Mesenchymal stem cell (in vitro differentiated cells and primary cell): ENCODE measurements around the gene GOLGA8A. TPM values are rescaled to one million over a fixed set of nuclear protein-coding genes. Genes with fewer than 3 reads are reported as not detected.

Experiments
- DNase-seq: peaks from one replicate; pipeline ENCODE4 v3.0.0-alpha.2; 2013
- H2AFZ ChIP-seq: one replicate; pipeline ENCODE4 v1.6.1; 2013; ENCODE audit warnings: low read depth, mild to moderate bottlenecking, control low read depth, inconsistent platforms, low read length, moderate library complexity
- H2AK5ac ChIP-seq: 2 replicates; pipeline ENCODE4 v1.6.1; 2013; ENCODE audit warnings: low read length, moderate library complexity, mild to moderate bottlenecking, inconsistent platforms; ENCODE audit not compliant: severe bottlenecking
- H2BK120ac ChIP-seq: one replicate; pipeline ENCODE4 v1.6.1; 2013; ENCODE audit warnings: low read depth, mild to moderate bottlenecking, inconsistent platforms, low read length, moderate library complexity
- H2BK12ac ChIP-seq, 2 experiments: one replicate each; pipeline ENCODE4 v1.6.1; 2013; ENCODE audit warnings: inconsistent platforms in 2 of 2, low read length in 2 of 2, mild to moderate bottlenecking in 2 of 2, moderate library complexity in 2 of 2, control low read depth in 1 of 2
- H2BK15ac ChIP-seq: one replicate; pipeline ENCODE4 v1.6.1; 2013; ENCODE audit warnings: mild to moderate bottlenecking, low read depth, inconsistent platforms; ENCODE audit not compliant: poor library complexity, severe bottlenecking
- H2BK5ac ChIP-seq: 2 replicates; pipeline ENCODE4 v1.6.1; 2013; ENCODE audit warnings: low read depth, mild to moderate bottlenecking, low read length, control low read depth, inconsistent platforms; ENCODE audit not compliant: poor library complexity, severe bottlenecking
- H3K14ac ChIP-seq, 2 experiments: one replicate each; pipeline ENCODE4 v1.6.1; 2013; ENCODE audit warnings: inconsistent platforms in 2 of 2, low read length in 2 of 2, control low read depth in 1 of 2, mild to moderate bottlenecking in 1 of 2, moderate library complexity in 1 of 2
- H3K18ac ChIP-seq, 2 experiments: one replicate each; pipeline ENCODE4 v1.6.1; 2013; ENCODE audit warnings: inconsistent platforms in 2 of 2, low read length in 2 of 2, control low read depth in 1 of 2, low read depth in 1 of 2, mild to moderate bottlenecking in 1 of 2
- H3K23ac ChIP-seq, 2 experiments: one replicate each; pipeline ENCODE4 v1.6.1; 2013; ENCODE audit warnings: inconsistent platforms in 2 of 2, low read length in 2 of 2, mild to moderate bottlenecking in 2 of 2, moderate library complexity in 2 of 2, control low read depth in 1 of 2
- H3K27ac ChIP-seq: 2 replicates; pipeline ENCODE4 v1.5.1; 2013; ENCODE audit warnings: mild to moderate bottlenecking, moderate library complexity, low read length, control low read depth, inconsistent platforms; ENCODE audit not compliant: poor library complexity, severe bottlenecking
- H3K27me3 ChIP-seq, 2 experiments: 2 replicates each; pipeline versions ENCODE4 v1.6.1 to v1.7.0; 2013; ENCODE audit warnings: low read length in 2 of 2, mild to moderate bottlenecking in 2 of 2, moderate library complexity in 2 of 2, control low read depth in 1 of 2, inconsistent platforms in 1 of 2; ENCODE audit not compliant: control insufficient read depth in 1 of 2, insufficient read depth in 1 of 2
- H3K36me3 ChIP-seq, 2 experiments: 2 replicates each; pipeline versions ENCODE4 v1.6.1 to v1.7.0; 2013; ENCODE audit warnings: low read length in 2 of 2, control low read depth in 1 of 2, inconsistent platforms in 1 of 2, low read depth in 1 of 2, mild to moderate bottlenecking in 1 of 2; ENCODE audit not compliant: insufficient read depth in 2 of 2, control insufficient read depth in 1 of 2
- H3K4ac ChIP-seq, 2 experiments: one replicate each; pipeline ENCODE4 v1.6.1; 2013; ENCODE audit warnings: inconsistent platforms in 2 of 2, low read length in 2 of 2, mild to moderate bottlenecking in 2 of 2, moderate library complexity in 2 of 2, control low read depth in 1 of 2, low read depth in 1 of 2
- H3K4me1 ChIP-seq: 2 replicates; pipeline ENCODE4 v1.6.1; 2013; ENCODE audit warnings: low read depth, low read length, control low read depth; ENCODE audit not compliant: control insufficient read depth, insufficient read depth
- H3K4me2 ChIP-seq: 2 replicates; pipeline ENCODE4 v1.6.1; 2013; ENCODE audit warnings: low read length, mild to moderate bottlenecking, inconsistent platforms; ENCODE audit not compliant: poor library complexity, severe bottlenecking
- H3K4me3 ChIP-seq, 2 experiments: 2 replicates each; pipeline versions ENCODE4 v1.5.1 to v1.7.0; 2013; ENCODE audit warnings: low read length in 2 of 2, mild to moderate bottlenecking in 2 of 2, control low read depth in 1 of 2, low read depth in 1 of 2; ENCODE audit not compliant: insufficient read depth in 1 of 2
- H3K79me1 ChIP-seq: replicated peaks from 2 replicates; pipeline ENCODE4 v1.6.1; 2013; ENCODE audit warnings: mild to moderate bottlenecking, control low read depth, low read length, inconsistent platforms; ENCODE audit not compliant: poor library complexity, severe bottlenecking
- H3K9ac ChIP-seq: 2 replicates; pipeline ENCODE4 v1.7.0; 2013; ENCODE audit warnings: mild to moderate bottlenecking, low read length, moderate library complexity
- H3K9me3 ChIP-seq: 2 replicates; pipeline ENCODE4 v1.7.0; 2013; ENCODE audit warnings: mild to moderate bottlenecking, low read length; ENCODE audit not compliant: control insufficient read depth
- H4K8ac ChIP-seq: one replicate; pipeline ENCODE4 v1.6.1; 2013; ENCODE audit warnings: inconsistent platforms, mild to moderate bottlenecking, low read length, moderate library complexity
- H4K91ac ChIP-seq: one replicate; pipeline ENCODE4 v1.6.1; 2013; ENCODE audit warnings: mild to moderate bottlenecking, low read length, inconsistent platforms
- WGBS: methylation state at CpG from one replicate; pipeline ENCODE4 v1.1.7; 2013; ENCODE audit warnings: mixed read lengths; 5-methylcytosine and 5-hydroxymethylcytosine counted together
- polyA plus RNA-seq, 2 experiments: library from polyadenylated mRNA; stranded (reverse); fragments of 200-250 nt; gene quantifications; one replicate each; pipeline ENCODE4 v1.2.3, GENCODE V29; 2013

The GOLGA8A gene, protein sequence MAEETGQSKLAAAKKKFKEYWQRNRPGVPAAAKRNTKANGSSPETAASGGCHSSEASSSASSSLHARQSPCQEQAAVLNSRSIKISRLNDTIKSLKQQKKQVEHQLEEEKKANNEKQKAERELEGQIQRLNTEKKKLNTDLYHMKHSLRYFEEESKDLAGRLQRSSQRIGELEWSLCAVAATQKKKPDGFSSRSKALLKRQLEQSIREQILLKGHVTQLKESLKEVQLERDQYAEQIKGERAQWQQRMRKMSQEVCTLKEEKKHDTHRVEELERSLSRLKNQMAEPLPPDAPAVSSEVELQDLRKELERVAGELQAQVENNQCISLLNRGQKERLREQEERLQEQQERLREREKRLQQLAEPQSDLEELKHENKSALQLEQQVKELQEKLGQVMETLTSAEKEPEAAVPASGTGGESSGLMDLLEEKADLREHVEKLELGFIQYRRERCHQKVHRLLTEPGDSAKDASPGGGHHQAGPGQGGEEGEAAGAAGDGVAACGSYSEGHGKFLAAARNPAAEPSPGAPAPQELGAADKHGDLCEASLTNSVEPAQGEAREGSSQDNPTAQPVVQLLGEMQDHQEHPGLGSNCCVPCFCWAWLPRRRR
- 14.5 TPM for polyA plus RNA-seq (2013, experiment 1 of 2)
- 12.9 TPM for polyA plus RNA-seq (2013, experiment 2 of 2)

DNA sequence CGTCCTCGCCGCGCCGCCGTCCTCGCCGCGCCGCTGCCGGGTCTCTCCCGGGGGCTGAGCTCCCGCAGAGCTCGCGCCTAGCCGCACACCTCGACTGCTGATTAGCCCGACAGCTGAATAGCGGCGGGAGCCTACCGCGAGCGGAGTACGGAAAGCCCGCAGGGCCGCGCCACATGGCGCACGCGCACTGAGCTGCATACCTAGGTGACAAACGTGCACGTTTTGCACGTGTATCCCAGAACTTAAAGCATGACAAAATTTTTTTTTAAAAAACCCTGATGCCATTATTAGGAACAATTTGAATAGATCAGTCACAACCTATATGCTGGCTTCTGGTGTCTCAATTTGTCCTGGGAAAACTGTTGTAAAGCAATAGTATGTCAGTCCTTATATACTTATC, at the start of gene GOLGA8A:
Gene GOLGA8A (minus strand): TSS at position 122 of the 400 bp plus-strand sequence. CDS start 48,117 bp downstream, outside the sequence.
- no peak within 1 kb of the TSS for H3K14ac ChIP-seq
- H3K4ac ChIP-seq: no peak within 1 kb of the TSS
- WGBS: 2% methylated on average over 24 of the region's 33 CpGs

DNA sequence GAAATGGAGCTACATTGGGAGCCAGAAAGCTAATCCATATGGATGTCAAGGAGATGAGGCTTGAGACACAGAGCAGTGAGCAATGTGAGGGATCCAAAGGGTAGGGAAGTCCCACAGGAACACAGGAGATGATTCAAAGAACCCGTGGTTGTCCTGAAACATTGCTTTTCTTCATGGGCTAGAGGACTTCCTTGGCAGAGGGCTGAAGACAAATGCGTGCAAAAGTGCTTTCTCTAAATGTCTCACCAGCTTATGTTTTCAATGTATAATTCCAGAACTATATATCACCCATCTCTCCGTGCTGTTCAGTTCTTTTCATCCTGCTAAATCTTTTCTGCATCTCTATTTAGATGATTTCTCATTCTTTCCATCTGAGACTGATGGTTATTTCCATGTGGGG, 46.0 kb upstream of the GOLGA8A start:
- H2BK12ac ChIP-seq: no peak overlapping the region
- DNase-seq: no peak
- H3K23ac ChIP-seq: no peak overlapping the region
- no peak overlapping the region for H3K4me2 ChIP-seq
- H2AFZ ChIP-seq: no peak overlapping the region
- no peak overlapping the region for H3K18ac ChIP-seq
- no peak overlapping the region for H3K4ac ChIP-seq
- no peak overlapping the region for H2BK15ac ChIP-seq
- no peak overlapping the region for H3K14ac ChIP-seq
- H2AK5ac ChIP-seq: no peak overlapping the region
- no peak overlapping the region for H4K8ac ChIP-seq
- no peak overlapping the region for H3K4me3 ChIP-seq
- no peaks in the 10 kb centered on the region for H3K4me1 ChIP-seq
- H3K9ac ChIP-seq: no peak overlapping the region
- H3K27ac ChIP-seq: no peak overlapping the region
- WGBS: 69% methylated on average over 3 of the region's 3 CpGs
- H3K36me3 ChIP-seq: no peaks in the 10 kb centered on the region
- no peak overlapping the region for H2BK5ac ChIP-seq
- H3K9me3 ChIP-seq: no peaks in the 10 kb centered on the region
- no peak overlapping the region for H2BK120ac ChIP-seq
- no peak overlapping the region for H4K91ac ChIP-seq
- no peaks in the 10 kb centered on the region for H3K79me1 ChIP-seq
- H3K27me3 ChIP-seq: peaks cover 4 to 5% of the 10 kb centered on the region in 2 experiments

More for the DNA sequence above, at the start of gene GOLGA8A:
- Histone ChIP-seq H3K4me1 (peaks cover 12% of the 10 kb centered on the region), H2AK5ac (no peak within 1 kb of the TSS), H2BK15ac (no peak within 1 kb of the TSS), H4K91ac (no peak within 1 kb of the TSS), H3K23ac (no peak within 1 kb of the TSS), H3K36me3 (peaks cover 6 to 7% of the 10 kb centered on the region in 2 experiments), H3K79me1 (peaks cover 1% of the 10 kb centered on the region), H2AFZ (peak within 1 kb of the TSS; percentile 29), H3K27ac (no peak within 1 kb of the TSS), H2BK120ac (no peak within 1 kb of the TSS), H3K18ac (peak within 1 kb of the TSS in 1 of 2 experiments; percentile 66), H3K9me3 (no peaks in the 10 kb centered on the region), H4K8ac (peak within 1 kb of the TSS; percentile 15), H3K9ac (peak within 1 kb of the TSS; percentile 81), H2BK5ac (no peak within 1 kb of the TSS), H3K4me3 (peak within 1 kb of the TSS; percentile 58 to 82), H3K27me3 (peaks cover 0 to 19% of the 10 kb centered on the region in 2 experiments), H2BK12ac (no peak within 1 kb of the TSS), H3K4me2 (peak within 1 kb of the TSS; percentile 78)
- peak; percentile 57 for DNase-seq

DNA sequence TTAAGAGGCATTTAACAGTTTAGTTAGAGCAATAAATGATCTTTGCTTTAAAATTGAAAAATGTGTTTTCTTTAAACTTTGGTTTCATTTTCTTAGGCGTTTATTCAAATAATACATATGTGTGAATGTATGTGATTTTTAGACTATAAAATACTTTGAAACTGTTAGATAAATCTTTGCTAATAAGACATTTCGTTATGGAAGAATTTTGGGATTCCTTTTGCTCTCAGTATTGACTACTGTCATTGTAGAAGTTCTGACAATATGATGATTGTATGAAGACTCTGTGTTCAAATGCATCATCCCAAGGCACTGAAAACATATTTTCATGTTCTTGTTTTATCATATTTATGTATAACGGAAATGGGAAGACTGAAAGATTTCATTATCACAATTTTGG, 43.8 kb upstream of the GOLGA8A start:
- H2BK120ac ChIP-seq: no peak overlapping the region
- H4K8ac ChIP-seq: no peak overlapping the region
- H3K23ac ChIP-seq: no peak overlapping the region
- no CpG with 5 or more reads among the region's 3 CpGs for WGBS
- no peaks in the 10 kb centered on the region for H3K9me3 ChIP-seq
- no peak overlapping the region for H2BK15ac ChIP-seq
- no peak overlapping the region for H2BK5ac ChIP-seq
- H3K14ac ChIP-seq: no peak overlapping the region
- H3K27ac ChIP-seq: no peak overlapping the region
- H3K79me1 ChIP-seq: no peaks in the 10 kb centered on the region
- no peak for DNase-seq
- no peaks in the 10 kb centered on the region for H3K4me1 ChIP-seq
- H3K36me3 ChIP-seq: no peaks in the 10 kb centered on the region
- H3K4me3 ChIP-seq: no peak overlapping the region
- H3K4ac ChIP-seq: no peak overlapping the region
- no peak overlapping the region for H3K9ac ChIP-seq
- no peak overlapping the region for H3K4me2 ChIP-seq
- H2BK12ac ChIP-seq: no peak overlapping the region
- no peak overlapping the region for H3K18ac ChIP-seq
- H3K27me3 ChIP-seq: peaks cover 4 to 5% of the 10 kb centered on the region in 2 experiments
- H2AFZ ChIP-seq: no peak overlapping the region
- H4K91ac ChIP-seq: no peak overlapping the region
- H2AK5ac ChIP-seq: no peak overlapping the region

GRCh38 chr15:34473840-34474239, 36.2 kb upstream of the GOLGA8A start:
- no peak overlapping the region for H2BK12ac ChIP-seq

More at GRCh38 chr15:34473840-34474239, 36.2 kb upstream of the GOLGA8A start:
- Histone ChIP-seq H2BK5ac (no peak overlapping the region), H2BK15ac (no peak overlapping the region), H3K4me1 (no peaks in the 10 kb centered on the region), H4K91ac (no peak overlapping the region), H3K9ac (no peak overlapping the region), H3K18ac (no peak overlapping the region), H3K79me1 (no peaks in the 10 kb centered on the region), H3K4me3 (no peak overlapping the region), H2AFZ (no peak overlapping the region), H4K8ac (no peak overlapping the region), H3K4ac (no peak overlapping the region), H3K9me3 (no peaks in the 10 kb centered on the region), H3K23ac (no peak overlapping the region), H3K36me3 (no peaks in the 10 kb centered on the region), H2AK5ac (no peak overlapping the region), H3K14ac (no peak overlapping the region), H3K27ac (no peak overlapping the region), H3K4me2 (no peak overlapping the region), H2BK120ac (no peak overlapping the region), H3K27me3 (no peaks in the 10 kb centered on the region)
- no CpG with 5 or more reads among the region's 1 CpG for WGBS
- no peak for DNase-seq
